ENCODE data around the gene LCMT1. TPM values are rescaled to one million over a fixed set of nuclear protein-coding genes. Genes with fewer than 3 reads are reported as not detected.

The LCMT1 gene
- total and polyA plus RNA-seq, 2 of the 13 experiments (the other 11 are each of a cell fraction or from before 2014, with no cell fraction given): 41.2 to 48.7 TPM

- in situ Hi-C loops (cut with HindIII; ENCODE audit: extremely low pct_ligation_motif_present, low pct_unique_long_range_greater_than_20kb) (loop anchor here (5.0 kb wide), 1 partner anchor 46 kb away; no protein-coding TSS in a partner anchor), intact Hi-C loops (cut with micrococcal nuclease; ENCODE audit: unreplicated experiment) (loop anchor here (5.0 to 10.0 kb wide), 2 partner anchors 41 to 273 kb away; no protein-coding TSS in a partner anchor)
- ChIA-PET CTCF (ENCODE audit: low intra/inter-chr PET ratio, low total read pairs) (no interaction called here), POLR2A (interaction anchor here (1.6 to 3.4 kb wide), 2 partner anchors 41 to 108 kb away, joined by 6 to 15 read pairs; no protein-coding TSS in a partner anchor)
- BruUV-seq (replicated peaks): no TSS peak
- H3K9ac ChIP-seq (ENCODE audit: insufficient read depth, low read depth, low read length): no peak overlapping the region
- H3K4me2 ChIP-seq (ENCODE audit: low read depth, low read length): peak overlapping the region; percentile 86
- peak; percentile 8 for FAIRE-seq
- H3K4me3 ChIP-seq (replicated peaks in 1 of 3; ENCODE audit: insufficient read depth in 1 of 3, low read depth in 2 of 3, low read length in 3 of 3): no peak overlapping the region
- no peaks in the 10 kb centered on the region for H3K36me3 ChIP-seq (replicated peaks in 1 of 2; ENCODE audit: control insufficient read depth in 1 of 2, insufficient read depth in 2 of 2, low read length in 2 of 2)
- peaks cover 45% of the 10 kb centered on the region for H3K4me1 ChIP-seq (ENCODE audit: insufficient read depth, low read length)
- H4K20me1 ChIP-seq (ENCODE audit: insufficient read depth, low read length): no peaks in the 10 kb centered on the region
- no peak for ATAC-seq
- DNase-seq (ENCODE audit: low spot score): peak; percentile 59
- H3K27ac ChIP-seq (ENCODE audit: extremely low read length, insufficient read depth, low read length): no peak overlapping the region
- WGBS (ENCODE audit: low lambda C conversion rate): 41% methylated on average over 3 of the region's 3 CpGs
- H3K27me3 ChIP-seq (ENCODE audit: control insufficient read depth in 1 of 2, insufficient read depth in 2 of 2, low read length in 2 of 2): no peaks in the 10 kb centered on the region; a peak in 1 of 5 replicates
- H2AFZ ChIP-seq (ENCODE audit: low read length): no peak overlapping the region
- H3K9me3 ChIP-seq (ENCODE audit: low read length): no peaks in the 10 kb centered on the region
- peaks cover 10% of the 10 kb centered on the region for H3K79me2 ChIP-seq (ENCODE audit: insufficient read depth, low read length)
- TF ChIP-seq ZNF737 (CRISPR knock-in tag; IDR thresholded peaks at IDR 0.05; ENCODE audit: borderline replicate concordance) (no peak), BCLAF1 (IDR thresholded peaks at IDR 0.05) (no peak), STAG1 (CRISPR knock-in tag; IDR thresholded peaks at IDR 0.05) (peak; percentile 75), CBX5 (CRISPR knock-in tag; IDR thresholded peaks at IDR 0.05; ENCODE audit: borderline replicate concordance) (no peak), ZNF362 (CRISPR knock-in tag; IDR thresholded peaks at IDR 0.05; ENCODE audit: borderline replicate concordance) (no peak), ZNF382 (CRISPR knock-in tag; IDR thresholded peaks at IDR 0.05; ENCODE audit: borderline replicate concordance) (no peak), FOXA3 (CRISPR knock-in tag; IDR thresholded peaks at IDR 0.05) (no peak), BCL6 (CRISPR knock-in tag; IDR thresholded peaks at IDR 0.05) (peak; percentile 27; the same call in 1 of the 2 replicates), AKNA (CRISPR knock-in tag; IDR thresholded peaks at IDR 0.05; ENCODE audit: borderline replicate concordance) (no peak), ZNF530 (CRISPR knock-in tag; IDR thresholded peaks at IDR 0.05; ENCODE audit: low read depth) (no peak), SMC3 (IDR thresholded peaks at IDR 0.05; ENCODE audit: low read length) (peak; percentile 16; the same call in 1 of the 2 replicates), ZNF350 (CRISPR knock-in tag; IDR thresholded peaks at IDR 0.05; ENCODE audit: borderline replicate concordance, low read depth) (no peak), ZBTB49 (CRISPR knock-in tag; IDR thresholded peaks at IDR 0.05; ENCODE audit: borderline replicate concordance) (0 out of 2 replicates have a peak, but pooled peaks have one; percentile 22)
Observed at GRCh38 chr16:25108054-25108453, 3.5 kb upstream of the LCMT1 start.
